Urinary bladder (tissue), 4 donors: ENCODE measurements around the gene CACHD1. TPM values are rescaled to one million over a fixed set of nuclear protein-coding genes. Genes with fewer than 3 reads are reported as not detected.
"Not testable (repeated sequence)": the region's sequence is repeated elsewhere in the genome, so short reads cannot be mapped to it uniquely, and the experiment has no call there.

Experiments
- DNase-seq: peaks from one replicate; pipeline ENCODE4 v3.0.0-alpha.2; 2015; ENCODE audit errors: extremely low spot score
- H3K27ac ChIP-seq: one replicate; pipeline ENCODE4 v1.5.1; 2013; ENCODE audit warnings: low read depth, mild to moderate bottlenecking, moderate library complexity
- H3K36me3 ChIP-seq: one replicate; pipeline ENCODE4 v1.6.1; 2013; ENCODE audit warnings: mild to moderate bottlenecking, moderate library complexity; ENCODE audit not compliant: insufficient read depth
- H3K4me1 ChIP-seq: one replicate; pipeline ENCODE4 v1.6.1; 2013; ENCODE audit warnings: mild to moderate bottlenecking, moderate library complexity; ENCODE audit not compliant: insufficient read depth
- H3K4me3 ChIP-seq: one replicate; pipeline ENCODE4 v1.5.1; 2013; ENCODE audit warnings: low read depth, low read length
- WGBS: extraction: QIAGEN DNeasy Blood & Tissue Kit; methylation state at CpG from one replicate; pipeline ENCODE4 v1.1.7; 2013; 5-methylcytosine and 5-hydroxymethylcytosine counted together
- polyA plus RNA-seq: library from polyadenylated mRNA; stranded (reverse); fragments of 200-250 nt; gene quantifications from one replicate; pipeline ENCODE4 v1.2.3, GENCODE V29; 2013
- total RNA-seq: library from RNA; depleted of rRNA; stranded (reverse); fragments of >200 nt; gene quantifications from one replicate; pipeline ENCODE4 v1.2.3, GENCODE V29; 2014
- donor health status: healthy with polysubstance abuse.
- donor health status: healthy.

The CACHD1 gene
- total and polyA plus RNA-seq, 2 donors: 7.5 to 22.3 TPM

DNA sequence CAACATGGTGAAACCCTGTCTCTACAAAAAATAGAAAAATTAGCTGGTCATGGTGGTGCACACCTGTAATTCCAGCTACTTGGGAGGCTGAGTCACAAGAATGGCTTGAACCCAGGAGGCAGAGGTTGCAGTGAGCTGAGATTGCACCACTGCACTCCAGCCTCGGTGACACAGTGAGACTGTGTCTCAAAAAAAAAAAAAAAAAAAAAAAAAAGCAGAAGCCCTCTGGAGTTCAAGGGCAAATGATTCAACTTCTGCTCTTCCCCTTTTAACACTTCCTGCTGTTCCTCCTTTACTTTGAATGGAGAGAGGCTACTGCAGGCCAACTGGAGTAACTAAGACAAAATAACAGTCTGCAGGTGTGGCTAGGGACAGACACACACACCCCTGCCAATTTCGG, 42.3 kb downstream of the CACHD1 start:
- DNase-seq, H3K4me3 ChIP-seq, H3K36me3 ChIP-seq, H3K4me1 ChIP-seq, H3K27ac ChIP-seq: not testable (repeated sequence)
- 74% methylated on average over 2 of the region's 2 CpGs for WGBS

DNA sequence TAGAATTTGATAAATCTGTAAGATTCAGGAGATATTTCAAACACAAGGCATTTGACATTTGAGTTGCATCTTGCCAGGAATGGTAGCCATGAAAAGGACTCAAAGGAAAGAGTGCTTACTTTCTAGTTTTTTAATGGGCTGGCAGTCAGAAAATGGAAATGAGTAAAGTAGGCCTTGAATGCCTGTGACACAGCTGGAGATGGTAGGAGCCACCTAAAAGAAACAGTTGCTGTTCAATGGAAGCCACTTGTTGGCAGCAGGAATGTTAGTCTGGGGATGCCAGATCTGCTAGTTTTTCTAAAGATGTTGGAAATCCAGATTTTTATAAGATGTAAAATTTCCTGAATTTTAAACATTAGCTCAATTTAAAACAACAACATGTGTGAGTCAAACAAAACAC, 43.6 kb downstream of the CACHD1 start:
- Histone ChIP-seq H3K4me1 (no peaks in the 10 kb centered on the region), H3K27ac (no peak overlapping the region), H3K4me3 (no peak overlapping the region), H3K36me3 (no peaks in the 10 kb centered on the region)
- DNase-seq: no peak

DNA sequence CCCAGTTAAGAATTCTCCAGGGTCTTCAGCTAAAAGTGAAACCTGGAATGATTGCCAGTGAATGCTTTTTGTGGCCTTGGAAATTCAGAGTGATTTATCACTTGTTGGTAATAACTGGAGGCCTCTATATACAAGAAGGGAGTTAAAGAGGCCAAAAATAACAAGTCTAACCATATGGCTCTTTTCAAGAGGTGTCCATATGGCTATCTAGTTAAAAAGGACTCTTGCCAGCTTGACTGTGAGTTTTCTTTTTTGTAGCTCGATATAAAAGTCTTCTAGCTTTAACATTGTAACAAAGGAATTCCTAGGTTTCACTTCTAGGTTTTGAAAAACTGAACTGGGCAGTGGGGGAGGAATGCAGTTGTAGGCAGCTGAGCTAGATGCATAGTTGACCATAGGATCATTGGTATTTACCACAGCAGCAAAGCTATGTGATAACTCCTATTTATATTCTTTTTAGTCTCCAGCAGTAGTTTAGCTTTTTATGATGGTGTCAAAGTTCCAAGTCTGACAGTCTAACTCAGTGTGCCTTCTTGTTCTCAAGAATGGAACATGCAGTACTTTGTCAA, 44.4 kb downstream of the CACHD1 start:
- WGBS: 3% methylated on average over 1 of the region's 1 CpG
- peak; percentile 81 for DNase-seq
- Histone ChIP-seq H3K27ac (peak overlapping the region; percentile 34), H3K4me1 (no peaks in the 10 kb centered on the region), H3K36me3 (no peaks in the 10 kb centered on the region), H3K4me3 (no peak overlapping the region)

DNA sequence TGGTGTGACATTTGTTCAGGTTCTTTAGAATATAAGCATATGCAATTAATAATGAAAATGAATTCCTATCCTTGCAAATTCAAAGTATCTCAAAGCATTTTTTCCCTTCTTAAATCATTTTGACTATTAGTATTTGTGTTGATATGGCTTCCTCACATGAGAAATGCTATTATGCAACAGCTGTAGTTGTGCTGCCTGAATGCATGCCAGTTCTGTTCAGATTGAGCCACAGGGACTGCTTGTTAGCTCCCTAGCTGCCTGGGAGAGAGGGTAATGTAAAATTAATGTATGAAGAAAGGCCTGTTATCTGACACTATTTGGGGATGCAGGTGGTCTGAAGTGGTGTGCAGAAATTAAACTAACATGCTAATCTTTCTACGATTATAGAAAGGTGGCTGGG, 45.5 kb downstream of the CACHD1 start:
- no peaks in the 10 kb centered on the region for H3K36me3 ChIP-seq
- no peak overlapping the region for H3K27ac ChIP-seq
- no peak overlapping the region for H3K4me3 ChIP-seq
- H3K4me1 ChIP-seq: no peaks in the 10 kb centered on the region
- 0% methylated on average over 1 of the region's 1 CpG for WGBS
- no peak for DNase-seq

DNA sequence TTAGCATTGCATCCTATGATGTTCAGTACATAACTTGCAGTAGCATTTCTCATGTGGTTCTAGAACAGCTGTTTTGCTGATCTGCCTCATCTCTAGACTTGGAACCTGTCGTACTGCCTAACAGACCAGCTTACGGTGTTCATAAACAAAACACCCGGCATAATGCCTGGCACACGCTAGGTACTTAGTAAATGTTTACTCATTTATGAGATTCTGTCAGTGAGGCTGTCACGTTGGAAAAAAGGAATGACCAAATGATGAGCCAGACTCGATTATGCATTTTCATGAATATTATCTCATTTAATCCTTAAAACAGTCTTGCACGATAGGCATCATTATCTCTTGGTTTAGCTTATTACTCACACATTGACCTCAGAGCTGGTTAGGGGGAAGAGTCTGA, 46.4 kb downstream of the CACHD1 start:
- no peaks in the 10 kb centered on the region for H3K4me1 ChIP-seq

DNA sequence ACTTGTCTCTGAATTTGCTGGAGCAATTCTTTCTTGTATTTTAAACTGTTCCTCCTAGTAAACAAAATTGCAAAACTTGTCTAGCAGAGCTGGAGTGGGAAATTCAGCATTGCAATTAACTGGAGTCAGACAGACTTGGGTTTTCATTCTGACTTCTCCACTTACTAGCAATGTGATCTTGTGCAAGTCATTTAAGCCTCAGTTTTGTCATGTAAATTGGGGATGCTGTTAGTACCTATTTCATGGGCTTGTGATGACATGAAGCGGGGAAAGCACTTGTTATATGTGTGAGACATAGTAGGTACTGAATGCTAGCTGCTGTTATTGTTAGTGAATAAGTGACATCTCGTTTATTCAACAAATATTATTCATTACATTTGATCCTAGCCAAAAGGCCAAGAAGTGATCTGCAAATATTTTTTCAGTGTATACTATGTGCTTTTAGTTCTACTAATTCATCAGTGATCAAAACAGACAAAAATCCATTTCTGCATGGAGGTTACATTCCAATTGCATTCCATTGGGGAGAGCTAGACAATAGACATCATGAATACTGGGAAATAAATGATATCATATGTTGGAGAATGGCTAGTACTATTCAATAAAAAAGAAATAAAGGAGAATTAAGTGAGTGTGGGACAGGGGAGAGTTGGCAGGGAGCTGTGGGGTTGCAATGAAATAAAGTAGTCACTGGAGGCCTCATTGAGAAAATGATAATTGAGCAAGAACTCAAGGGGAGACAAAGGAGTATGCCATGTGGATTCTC, 47.1 kb downstream of the CACHD1 start:
- Histone ChIP-seq H3K4me3 (no peak overlapping the region), H3K27ac (no peak overlapping the region), H3K4me1 (no peaks in the 10 kb centered on the region), H3K36me3 (no peaks in the 10 kb centered on the region)
- DNase-seq: no peak
- WGBS: 90% methylated on average over 2 of the region's 2 CpGs

More for the DNA sequence above, 46.4 kb downstream of the CACHD1 start:
- H3K36me3 ChIP-seq: no peaks in the 10 kb centered on the region
- DNase-seq: no peak
- WGBS: 34% methylated on average over 7 of the region's 7 CpGs
- H3K4me3 ChIP-seq: no peak overlapping the region
- H3K27ac ChIP-seq: no peak overlapping the region

DNA sequence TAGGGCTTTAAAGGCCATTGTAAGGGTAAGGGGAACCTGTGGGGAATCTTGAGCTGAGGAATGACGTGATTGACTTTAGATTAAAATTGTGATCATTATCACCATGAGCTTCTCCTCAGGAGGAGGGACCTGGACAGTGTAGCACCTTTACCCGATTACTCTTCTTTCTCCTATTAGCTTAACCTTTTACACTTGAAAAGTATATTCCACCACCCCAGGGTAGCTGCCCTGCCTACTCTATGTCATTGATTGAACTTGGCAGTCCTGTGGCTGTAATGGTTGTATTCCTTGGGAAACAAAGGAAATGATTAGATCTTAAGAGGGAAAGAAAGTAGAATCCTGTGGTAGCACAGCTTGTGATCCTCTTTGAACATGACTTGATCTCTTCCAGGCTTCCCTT, 47.7 kb downstream of the CACHD1 start:
- H3K4me3 ChIP-seq: no peak overlapping the region
- no peaks in the 10 kb centered on the region for H3K4me1 ChIP-seq
- no peaks in the 10 kb centered on the region for H3K36me3 ChIP-seq
- no peak for DNase-seq
- WGBS: 95% methylated on average over 2 of the region's 2 CpGs
- no peak overlapping the region for H3K27ac ChIP-seq

DNA sequence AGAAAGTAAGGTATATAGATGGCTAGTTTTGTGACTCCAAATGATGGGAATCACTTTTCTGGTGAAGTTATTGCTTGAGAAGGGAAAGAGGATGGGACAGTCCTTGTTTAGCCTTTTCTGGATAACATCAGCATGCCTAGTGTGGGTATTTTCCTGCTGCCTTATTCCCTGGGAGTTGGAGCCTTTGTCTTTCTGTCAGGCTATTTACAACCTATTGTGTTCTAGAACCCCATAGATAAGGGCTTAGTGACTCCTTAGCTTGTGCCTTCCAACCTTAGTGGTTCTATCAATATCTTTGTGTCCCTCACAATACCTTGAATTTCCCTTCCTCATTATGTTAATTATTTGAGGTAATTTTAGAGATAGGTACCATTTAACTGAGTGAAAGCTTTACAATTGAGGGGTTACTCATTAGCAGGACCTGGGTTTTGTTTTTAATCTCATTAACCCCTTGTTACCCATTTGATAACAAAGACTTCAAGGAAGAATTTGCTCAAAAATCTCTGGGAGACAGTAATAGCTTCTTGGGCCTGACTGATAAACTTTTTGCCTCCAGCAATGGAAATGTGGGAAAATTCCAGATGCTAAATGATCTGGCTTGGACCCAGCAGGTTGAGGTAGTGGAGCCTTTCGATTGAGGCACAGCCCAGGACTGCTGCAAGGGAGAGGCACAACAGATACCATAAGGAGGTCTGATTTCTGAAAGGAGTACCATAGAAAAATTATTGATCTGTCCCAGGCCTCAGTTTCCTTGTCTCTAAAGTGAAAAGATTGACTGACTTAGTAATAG, 49.0 kb downstream of the CACHD1 start:
- Histone ChIP-seq H3K4me1 (no peaks in the 10 kb centered on the region), H3K36me3 (no peaks in the 10 kb centered on the region), H3K27ac (no peak overlapping the region), H3K4me3 (no peak overlapping the region)
- WGBS: 92% methylated on average over 1 of the region's 1 CpG
- DNase-seq: no peak

DNA sequence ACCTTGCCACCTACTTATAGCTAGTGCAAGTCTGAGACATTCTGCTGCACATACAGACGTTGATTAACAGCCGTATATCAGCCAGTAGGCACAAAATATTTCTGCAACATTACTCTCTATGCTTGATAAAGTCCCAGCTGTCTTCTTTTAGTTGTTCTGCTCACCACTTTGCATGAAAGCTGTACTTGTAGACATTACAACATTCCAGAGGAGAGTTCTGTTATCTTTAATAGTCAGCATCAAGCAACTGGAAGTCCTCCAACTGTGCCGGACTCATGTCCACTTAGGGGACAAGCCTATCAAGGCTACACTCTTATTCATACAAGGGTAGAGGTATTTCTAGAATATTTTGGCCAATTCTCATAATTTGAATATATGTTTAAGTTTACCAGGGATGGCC, 50.0 kb downstream of the CACHD1 start:
- H3K27ac ChIP-seq: no peak overlapping the region
- no peak overlapping the region for H3K4me3 ChIP-seq
- no peaks in the 10 kb centered on the region for H3K4me1 ChIP-seq
- 34% methylated on average over 3 of the region's 3 CpGs for WGBS
- no peak for DNase-seq
- H3K36me3 ChIP-seq: no peaks in the 10 kb centered on the region

DNA sequence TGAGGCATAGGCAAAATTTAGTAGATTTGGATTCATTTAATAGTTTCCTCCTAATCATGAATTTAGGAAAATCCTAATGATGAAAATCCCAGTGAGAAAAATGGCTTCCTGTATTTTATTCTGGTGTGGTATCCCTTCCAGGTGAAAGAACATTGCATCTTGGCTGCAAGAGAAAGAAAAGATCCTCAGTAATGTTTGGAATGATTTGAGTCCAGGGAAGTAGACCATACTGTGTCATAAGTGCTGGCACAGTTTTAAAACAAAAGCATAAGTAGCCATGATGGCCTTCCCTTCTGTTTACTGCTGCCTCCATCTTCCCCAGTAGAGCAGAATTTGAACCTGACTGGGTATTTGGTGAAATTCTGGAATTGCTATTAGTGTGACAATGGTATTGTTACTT, 52.8 kb downstream of the CACHD1 start:
- DNase-seq: no peak
- Histone ChIP-seq H3K36me3 (no peaks in the 10 kb centered on the region), H3K27ac (no peak overlapping the region), H3K4me3 (no peak overlapping the region), H3K4me1 (peaks cover 3% of the 10 kb centered on the region)

DNA sequence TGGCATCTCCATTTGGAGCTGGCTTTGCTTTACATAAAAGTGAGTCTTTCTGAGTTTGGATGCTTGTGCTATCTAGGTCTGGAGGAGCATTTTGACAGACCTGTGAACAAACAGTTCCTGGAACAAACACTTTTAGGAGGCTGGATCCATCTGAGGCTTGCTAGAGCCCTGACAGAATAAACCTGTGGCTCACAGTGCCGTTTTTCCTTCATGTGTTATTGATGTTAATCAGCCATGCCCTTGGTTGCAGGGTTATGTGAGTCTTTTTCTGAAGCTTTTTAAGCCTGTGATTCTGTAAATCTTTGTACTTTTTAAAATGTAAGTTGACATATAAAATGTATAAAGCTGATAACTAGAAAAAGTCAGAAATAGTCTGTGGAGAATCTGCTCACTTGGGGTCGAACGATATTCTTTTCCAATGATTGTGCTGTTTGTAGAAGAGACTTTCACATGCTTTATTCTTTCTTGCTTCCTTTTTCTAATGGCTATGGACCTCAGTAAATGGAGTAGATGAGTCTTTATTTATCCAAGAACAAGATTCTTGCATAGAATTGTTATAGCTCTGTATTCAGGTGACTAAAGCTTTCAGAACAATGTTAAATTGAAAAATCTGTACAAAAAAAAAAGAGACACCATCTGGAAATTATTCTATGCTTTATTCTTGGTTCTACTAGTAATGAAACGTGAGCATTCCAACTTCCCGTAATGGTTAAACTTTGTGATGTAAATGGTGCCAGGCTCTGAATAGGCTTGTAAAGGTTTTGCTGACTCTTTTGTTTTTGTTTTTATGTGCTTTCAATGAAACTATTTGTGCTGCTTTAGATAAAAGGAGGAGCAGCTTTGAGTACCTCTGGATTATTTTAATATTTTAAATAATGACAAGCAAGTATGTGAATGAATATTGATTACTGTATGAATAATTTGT, 53.7 kb downstream of the CACHD1 start:
- WGBS: 84% methylated on average over 5 of the region's 5 CpGs
- no peak overlapping the region for H3K27ac ChIP-seq
- H3K4me1 ChIP-seq: peaks cover 3% of the 10 kb centered on the region
- DNase-seq: no peak
- H3K36me3 ChIP-seq: no peaks in the 10 kb centered on the region
- no peak overlapping the region for H3K4me3 ChIP-seq

DNA sequence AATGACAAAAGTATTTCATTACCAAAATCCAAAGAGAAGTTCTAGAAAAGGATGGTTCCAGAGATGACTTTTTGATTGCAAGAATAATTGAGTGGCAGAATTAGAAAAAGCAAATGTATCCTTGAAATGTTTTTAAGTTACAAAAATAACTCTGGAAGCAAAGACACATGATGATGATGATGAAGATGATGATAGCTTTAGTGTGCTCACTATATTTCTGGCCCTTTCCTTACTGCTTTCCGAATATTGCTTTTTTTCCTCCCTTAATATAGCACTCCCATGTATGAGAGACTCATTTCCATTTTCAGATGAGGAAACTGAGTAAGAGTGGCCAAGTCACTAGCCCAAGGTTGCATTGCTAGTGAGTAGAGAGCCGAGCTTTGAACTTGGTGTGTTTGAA, 54.7 kb downstream of the CACHD1 start:
- H3K4me1 ChIP-seq: peaks cover 3% of the 10 kb centered on the region
- no peaks in the 10 kb centered on the region for H3K36me3 ChIP-seq
- no peak overlapping the region for H3K4me3 ChIP-seq
- no peak overlapping the region for H3K27ac ChIP-seq
- WGBS: 94% methylated on average over 2 of the region's 2 CpGs
- no peak for DNase-seq

DNA sequence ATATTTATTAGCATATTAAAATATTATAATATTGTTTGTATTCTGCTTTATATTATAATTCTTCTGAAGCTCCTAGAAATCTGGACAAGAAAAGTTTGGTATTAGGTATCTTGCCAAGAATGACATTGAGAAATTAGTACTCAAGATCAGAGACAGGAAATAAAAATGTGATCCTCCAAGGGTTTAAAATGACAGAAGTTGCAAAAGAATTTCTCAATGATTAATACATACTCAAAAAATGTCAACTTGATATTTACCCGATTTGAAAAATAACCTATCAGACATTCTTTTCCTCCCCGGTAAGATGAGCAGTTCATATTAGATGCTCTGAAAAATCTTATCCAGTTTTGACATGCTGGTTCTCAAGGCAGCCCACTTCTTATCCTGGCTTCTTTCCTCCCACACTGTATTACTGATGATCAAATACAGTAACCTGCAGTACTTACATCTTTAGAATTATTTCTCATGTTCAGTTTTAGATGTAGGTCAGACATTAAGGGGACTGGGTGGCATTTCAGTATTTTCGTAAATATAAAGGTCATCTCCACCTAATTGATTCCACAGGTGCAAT, 55.3 kb downstream of the CACHD1 start:
- H3K27ac ChIP-seq: no peak overlapping the region
- WGBS: 76% methylated on average over 3 of the region's 3 CpGs

More for the DNA sequence above, 55.3 kb downstream of the CACHD1 start:
- no peak overlapping the region for H3K4me3 ChIP-seq
- DNase-seq: no peak
- H3K36me3 ChIP-seq: no peaks in the 10 kb centered on the region
- peaks cover 3% of the 10 kb centered on the region for H3K4me1 ChIP-seq
